Measurements from ENCODE around the gene UTP11. TPM values are rescaled to one million over a fixed set of nuclear protein-coding genes. Genes with fewer than 3 reads are reported as not detected.

UTP11 gene
- total and polyA plus RNA-seq, 2 of the 8 experiments (the other 6 are each of a cell fraction or from before 2014, with no cell fraction given) = 19.5 to 60.5 TPM

- TF ChIP-seq PHF8 (conservative IDR thresholded peaks at IDR 0.05; ENCODE audit: low read depth, low read length) = no peak
- TF ChIP-seq CBX8 (IDR thresholded peaks at IDR 0.05; ENCODE audit: borderline replicate concordance, low read depth, low read length) = no peak
- TF ChIP-seq GABPA (IDR thresholded peaks at IDR 0.05; ENCODE audit: borderline replicate concordance, insufficient read depth, low read length) = no peak
- no peak for TF ChIP-seq ATF3 (IDR thresholded peaks at IDR 0.05; ENCODE audit: insufficient read depth, low read depth, low read length)
- no peak for TF ChIP-seq SP2 (IDR thresholded peaks at IDR 0.05; ENCODE audit: low read length)
- TF ChIP-seq CHD7 (IDR thresholded peaks at IDR 0.05; ENCODE audit: insufficient replicate concordance, low read length) = no peak
- TF ChIP-seq MAX (IDR thresholded peaks at IDR 0.05) = no peak
These were observed 15.6 kb downstream of the UTP11 start (continued) for GRCh38 chr1:38028105-38028591.
